Activated B cell treated with CpG ODN at 0.5 μM for 24 hours (primary cell): ENCODE results near the gene RAD51B. TPM values are rescaled to one million over a fixed set of nuclear protein-coding genes. Genes with fewer than 3 reads are reported as not detected.

Source experiments
- ATAC-seq: fragments of 200-7000 bp; cut with Tn5 transposase; one replicate; pipeline ENCODE4 v1.10.0; 2021; ENCODE audit warnings: low read depth, mild to moderate bottlenecking, moderate library complexity
- CTCF ChIA-PET: fragments of 350-600 bp; sonication (Branson Sonifier 250); formaldehyde crosslinking; loops from one replicate; lab custom pipeline; 2021; ENCODE audit warnings: antibody characterized with exemption; lab: Charles Lee
- POLR2A ChIA-PET: fragments of 350-600 bp; sonication (Branson Sonifier 250); formaldehyde crosslinking; loops from one replicate; lab custom pipeline; 2021; ENCODE audit warnings: antibody characterized with exemption; lab: Charles Lee
- DNase-seq: peaks from one replicate; pipeline ENCODE4 v3.0.0; 2022
- H3K27ac Mint-ChIP-seq: one replicate; pipeline ENCODE4 v1.8.0; 2020; ENCODE audit warnings: mixed read lengths
- H3K27me3 Mint-ChIP-seq: one replicate; pipeline ENCODE4 v1.8.0; 2021; ENCODE audit warnings: mixed read lengths
- H3K36me3 Mint-ChIP-seq: one replicate; pipeline ENCODE4 v1.8.0; 2021; ENCODE audit warnings: low read depth, mixed read lengths
- H3K4me1 Mint-ChIP-seq: one replicate; pipeline ENCODE4 v1.8.0; 2021; ENCODE audit warnings: mixed read lengths
- H3K4me3 Mint-ChIP-seq: one replicate; pipeline ENCODE4 v1.8.0; 2020; ENCODE audit warnings: mild to moderate bottlenecking, mixed read lengths
- H3K9me3 Mint-ChIP-seq: one replicate; pipeline ENCODE4 v1.8.0; 2020; ENCODE audit warnings: mixed read lengths
- CTCF ChIP-seq: fragments of 200-600 bp; IDR thresholded peaks from one replicate; pipeline ENCODE4 v1.8.0; 2022; ENCODE audit warnings: antibody characterized with exemption, mild to moderate bottlenecking
- intact Hi-C: fragments of 100-400 bp; cut with micrococcal nuclease; formaldehyde crosslinking; loops from one replicate; pipeline ENCODE4 v1.15.1; 2024
- total RNA-seq: library from RNA; stranded (reverse); gene quantifications from 2 replicates; pipeline ENCODE4 v1.2.3, GENCODE V29; 2022

RAD51B gene
- total RNA-seq, 1 donor from 2014 or later, result 53.9 TPM

- POLR2A ChIA-PET, result no interaction called here
- Mint-ChIP-seq H3K27ac (peak overlapping the region; percentile 69), H3K27me3 (no peaks in the 10 kb centered on the region)
These were observed 520.7 kb downstream of the RAD51B start for GRCh38 chr14:68340262-68340661.

GRCh38 chr14:68341411-68342212, 522.0 kb downstream of the RAD51B start:
- ChIA-PET CTCF (no interaction called here), POLR2A (no interaction called here)
- Mint-ChIP-seq H3K4me1 (peaks cover 67% of the 10 kb centered on the region), H3K36me3 (peaks cover 2% of the 10 kb centered on the region), H3K4me3 (no peak overlapping the region), H3K27ac (peak overlapping the region; percentile 59), H3K9me3 (peaks cover 3% of the 10 kb centered on the region), H3K27me3 (no peaks in the 10 kb centered on the region)
- intact Hi-C loops, result loop anchor here (1.0 to 2.0 kb wide), 3 partner anchors 8 to 17 kb away; no protein-coding TSS in a partner anchor
- TF ChIP-seq CTCF, result no peak
- peak; percentile 34 for ATAC-seq
- no peak for DNase-seq

More at GRCh38 chr14:68340262-68340661, 520.7 kb downstream of the RAD51B start:
- DNase-seq (no peak), ATAC-seq (no peak)
- CTCF ChIA-PET, result no interaction called here
- no peaks in the 10 kb centered on the region for H3K36me3 Mint-ChIP-seq
- TF ChIP-seq CTCF, result no peak
- intact Hi-C loops, result loop anchor here (2.0 kb wide), 1 partner anchor 15 kb away; no protein-coding TSS in a partner anchor
- peaks cover 76% of the 10 kb centered on the region for H3K4me1 Mint-ChIP-seq
- H3K9me3 Mint-ChIP-seq, result peaks cover 3% of the 10 kb centered on the region
- no peak overlapping the region for H3K4me3 Mint-ChIP-seq

- no peaks in the 10 kb centered on the region for H3K27me3 Mint-ChIP-seq
- H3K4me3 Mint-ChIP-seq, result no peak overlapping the region
- no peak for ATAC-seq
- H3K27ac Mint-ChIP-seq, result peak overlapping the region; percentile 59
- peaks cover 2% of the 10 kb centered on the region for H3K36me3 Mint-ChIP-seq
- TF ChIP-seq CTCF, result no peak
- intact Hi-C loops, result loop anchor here (1.0 kb wide), 2 partner anchors 9 to 11 kb away; no protein-coding TSS in a partner anchor
- DNase-seq, result no peak
- POLR2A ChIA-PET, result no interaction called here
- CTCF ChIA-PET, result interaction anchor here (1.0 kb wide), 1 partner anchor 9 kb away, joined by 3 read pairs; no protein-coding TSS in a partner anchor
- peaks cover 3% of the 10 kb centered on the region for H3K9me3 Mint-ChIP-seq
- peaks cover 66% of the 10 kb centered on the region for H3K4me1 Mint-ChIP-seq
These were observed 522.7 kb downstream of the RAD51B start for GRCh38 chr14:68342216-68342763.

GRCh38 chr14:68343534-68344118, 524.0 kb downstream of the RAD51B start:
- Mint-ChIP-seq H3K27me3 (no peaks in the 10 kb centered on the region), H3K27ac (no peak overlapping the region), H3K4me1 (peaks cover 59% of the 10 kb centered on the region), H3K4me3 (no peak overlapping the region), H3K36me3 (peaks cover 2% of the 10 kb centered on the region), H3K9me3 (peaks cover 3% of the 10 kb centered on the region)
- intact Hi-C loops, result no loop called here
- TF ChIP-seq CTCF, result no peak
- ATAC-seq (no peak), DNase-seq (no peak)
- CTCF ChIA-PET, result no interaction called here
- POLR2A ChIA-PET, result interaction anchor here (0.6 to 0.8 kb wide), 2 partner anchors 175 to 449 kb away, joined by 3 to 16 read pairs; partner anchors contain the start of gene ZFP36L1

GRCh38 chr14:68345738-68346137, 526.2 kb downstream of the RAD51B start:
- peaks cover 44% of the 10 kb centered on the region for H3K4me1 Mint-ChIP-seq
- CTCF ChIA-PET, result no interaction called here
- TF ChIP-seq CTCF, result no peak
- peaks cover 2% of the 10 kb centered on the region for H3K36me3 Mint-ChIP-seq
- DNase-seq (no peak), ATAC-seq (no peak)
- peaks cover 3% of the 10 kb centered on the region for H3K9me3 Mint-ChIP-seq
- intact Hi-C loops, result no loop called here
- H3K27ac Mint-ChIP-seq, result no peak overlapping the region
- POLR2A ChIA-PET, result interaction anchor here (0.5 to 1.3 kb wide), 3 partner anchors 17 to 451 kb away, joined by 4 to 5 read pairs (median 4); no protein-coding TSS in a partner anchor
- H3K4me3 Mint-ChIP-seq, result no peak overlapping the region
- no peaks in the 10 kb centered on the region for H3K27me3 Mint-ChIP-seq
